GM18507 (cell line): Measurements from ENCODE around the gene CBLC.

ENCODE experiments used
- DNase-seq: peaks from one replicate; pipeline ENCODE4 v3.0.0; 2011; ENCODE audit warnings: low read depth; ENCODE audit not compliant: insufficient read length; ENCODE audit errors: extremely low spot score
- FAIRE-seq: peaks from 2 replicates; lab custom pipeline; 2011; peaks lifted over from hg19 to GRCh38; lab: Jason Lieb, UNC

The CBLC gene

DNA sequence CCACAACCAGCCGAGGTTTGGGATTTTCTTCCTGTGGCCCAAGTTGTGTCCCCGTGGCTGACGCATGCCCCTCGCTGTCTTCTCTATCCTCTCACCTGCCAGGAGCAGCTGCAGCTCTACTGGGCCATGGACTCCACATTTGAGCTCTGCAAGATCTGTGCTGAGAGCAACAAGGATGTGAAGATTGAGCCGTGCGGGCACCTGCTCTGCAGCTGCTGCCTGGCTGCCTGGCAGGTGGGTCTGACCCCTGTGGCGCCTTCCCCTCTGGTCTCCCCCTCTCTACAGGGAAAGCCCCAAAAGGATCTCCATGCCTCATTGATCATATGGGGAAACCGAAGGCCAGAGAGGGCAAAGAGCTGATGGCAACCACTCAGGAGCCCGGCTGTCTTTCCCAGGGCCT lies 14.6 kb downstream of the CBLC start:
- FAIRE-seq, result no peak
- no peak for DNase-seq

DNA sequence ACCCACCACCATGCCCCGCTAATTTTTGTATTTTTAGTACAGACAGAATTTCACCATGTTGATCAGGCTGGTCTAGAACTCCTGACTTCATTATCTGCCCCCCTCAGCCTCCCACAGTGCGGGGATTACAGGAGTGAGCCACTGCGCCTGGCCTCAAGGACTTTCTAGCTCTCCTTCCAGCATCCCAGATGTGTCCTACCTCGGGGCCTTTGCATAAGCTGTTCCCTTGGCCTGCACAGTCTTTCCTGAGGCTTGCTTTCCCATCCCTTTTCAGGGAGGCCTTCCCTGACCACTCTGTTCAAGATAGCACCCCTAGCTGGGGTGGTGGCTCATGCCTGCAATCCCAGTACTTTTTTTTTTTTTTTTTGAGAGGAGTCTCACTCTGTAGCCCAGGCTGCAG lies 16.9 kb downstream of the CBLC start:
- FAIRE-seq, result no peak
- no peak for DNase-seq

DNA sequence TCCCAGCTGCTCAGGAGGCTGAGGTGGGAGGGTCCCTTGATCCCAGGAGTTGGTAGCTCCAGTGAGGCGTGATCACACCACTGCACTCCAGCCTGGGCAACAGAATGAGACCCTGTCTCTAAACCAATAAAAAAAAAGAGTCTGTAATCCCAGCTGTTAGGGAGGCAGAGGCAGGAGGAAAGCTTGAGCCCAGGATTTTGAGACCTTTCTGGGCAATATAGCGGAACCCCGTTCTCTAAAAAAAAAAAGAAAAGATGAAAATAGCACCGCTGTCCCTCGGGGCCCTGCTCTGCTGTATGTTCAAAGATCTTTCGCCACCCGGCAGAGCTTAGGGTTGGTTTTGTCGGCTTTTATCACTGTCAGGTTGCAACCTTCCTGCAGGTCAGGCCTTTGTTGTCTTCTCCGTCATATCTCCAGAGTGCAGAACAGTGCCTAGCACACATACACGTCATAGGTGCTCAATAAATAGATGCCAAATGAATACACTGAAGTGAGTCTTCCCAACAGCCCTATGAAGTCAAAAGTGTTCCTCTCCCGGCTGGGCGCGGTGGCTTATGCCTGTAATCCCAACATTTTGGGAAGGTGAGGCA lies 17.8 kb downstream of the CBLC start:
- FAIRE-seq (no peak), DNase-seq (no peak)

DNA sequence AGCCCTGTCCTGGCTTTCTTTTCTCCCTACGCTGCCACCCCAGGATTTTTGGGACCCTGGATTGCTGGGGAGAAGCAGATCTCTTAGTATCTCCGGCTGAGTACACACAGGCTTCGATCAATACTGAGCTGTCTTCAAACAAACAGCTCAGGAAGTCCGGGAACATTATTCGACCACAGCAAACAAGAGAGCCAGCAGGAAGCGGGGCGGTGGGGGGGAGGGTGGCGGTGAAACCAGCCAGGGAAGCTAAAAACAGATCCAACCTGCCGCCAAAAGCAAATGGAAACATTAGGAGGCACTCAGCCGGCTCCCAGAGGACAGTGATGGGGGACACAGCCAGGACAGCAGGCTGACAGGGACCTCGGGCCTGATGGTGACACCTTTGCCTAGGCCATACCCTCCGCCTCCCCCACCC lies 19.0 kb downstream of the CBLC start:
- FAIRE-seq (no peak), DNase-seq (no peak)

DNA sequence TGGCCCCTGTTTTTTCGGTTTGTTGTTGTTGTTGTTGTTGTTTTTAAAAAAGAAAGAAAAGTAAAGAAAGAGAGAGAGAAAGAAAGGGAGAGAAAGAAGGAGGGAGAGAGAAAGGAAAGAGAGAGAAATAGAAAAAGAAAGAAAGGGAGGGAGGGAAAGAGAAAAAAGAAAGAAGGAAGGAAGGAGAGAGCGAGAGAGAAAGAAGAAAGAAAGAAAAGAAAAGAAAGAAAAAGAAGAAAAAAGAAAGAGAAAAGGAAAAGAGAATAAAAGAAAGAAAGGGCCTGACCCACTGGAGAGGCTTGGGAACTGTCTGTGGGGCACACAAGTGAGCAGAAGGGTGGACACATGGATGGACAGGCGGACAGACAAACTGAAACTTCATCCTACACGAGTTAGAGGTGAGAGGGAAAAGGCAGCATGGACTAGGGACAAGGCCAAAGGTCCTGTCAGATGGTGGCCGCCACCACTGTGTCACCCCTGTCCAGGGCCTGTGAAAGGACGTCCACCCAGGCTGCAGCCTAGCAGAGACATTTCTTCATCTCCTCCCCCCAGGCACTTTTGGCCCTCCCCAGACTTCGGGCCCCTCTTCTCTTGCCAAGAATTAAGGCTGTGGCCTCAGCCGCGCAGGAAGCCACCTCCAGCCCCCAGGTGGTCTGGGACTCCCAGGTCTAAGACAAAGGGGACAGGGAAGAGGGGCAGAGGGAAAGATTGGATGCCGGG lies 22.1 kb downstream of the CBLC start:
- no peak for DNase-seq
- no peak for FAIRE-seq

DNA sequence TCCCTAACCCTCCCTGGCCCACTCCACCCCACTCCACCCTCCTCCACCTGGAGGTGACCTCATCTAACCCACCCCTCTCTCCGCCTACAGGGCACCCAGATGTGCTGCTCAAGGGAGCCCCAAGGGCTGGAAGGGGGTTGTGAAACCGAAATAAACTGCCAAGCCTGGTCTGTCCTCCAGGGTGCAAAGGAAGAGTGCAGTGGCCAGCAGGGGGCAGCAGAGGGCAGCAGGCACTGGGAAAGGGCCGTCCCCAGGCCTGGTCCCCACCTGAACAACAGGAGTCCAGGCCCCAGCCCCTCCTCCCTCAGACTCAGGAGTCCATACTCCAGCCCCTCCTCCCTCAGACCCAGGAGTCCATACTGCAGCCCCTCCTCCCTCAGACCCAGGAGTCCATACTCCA lies 22.8 kb downstream of the CBLC start:
- peak; percentile 80 for DNase-seq
- FAIRE-seq, result peak; percentile 93

DNA sequence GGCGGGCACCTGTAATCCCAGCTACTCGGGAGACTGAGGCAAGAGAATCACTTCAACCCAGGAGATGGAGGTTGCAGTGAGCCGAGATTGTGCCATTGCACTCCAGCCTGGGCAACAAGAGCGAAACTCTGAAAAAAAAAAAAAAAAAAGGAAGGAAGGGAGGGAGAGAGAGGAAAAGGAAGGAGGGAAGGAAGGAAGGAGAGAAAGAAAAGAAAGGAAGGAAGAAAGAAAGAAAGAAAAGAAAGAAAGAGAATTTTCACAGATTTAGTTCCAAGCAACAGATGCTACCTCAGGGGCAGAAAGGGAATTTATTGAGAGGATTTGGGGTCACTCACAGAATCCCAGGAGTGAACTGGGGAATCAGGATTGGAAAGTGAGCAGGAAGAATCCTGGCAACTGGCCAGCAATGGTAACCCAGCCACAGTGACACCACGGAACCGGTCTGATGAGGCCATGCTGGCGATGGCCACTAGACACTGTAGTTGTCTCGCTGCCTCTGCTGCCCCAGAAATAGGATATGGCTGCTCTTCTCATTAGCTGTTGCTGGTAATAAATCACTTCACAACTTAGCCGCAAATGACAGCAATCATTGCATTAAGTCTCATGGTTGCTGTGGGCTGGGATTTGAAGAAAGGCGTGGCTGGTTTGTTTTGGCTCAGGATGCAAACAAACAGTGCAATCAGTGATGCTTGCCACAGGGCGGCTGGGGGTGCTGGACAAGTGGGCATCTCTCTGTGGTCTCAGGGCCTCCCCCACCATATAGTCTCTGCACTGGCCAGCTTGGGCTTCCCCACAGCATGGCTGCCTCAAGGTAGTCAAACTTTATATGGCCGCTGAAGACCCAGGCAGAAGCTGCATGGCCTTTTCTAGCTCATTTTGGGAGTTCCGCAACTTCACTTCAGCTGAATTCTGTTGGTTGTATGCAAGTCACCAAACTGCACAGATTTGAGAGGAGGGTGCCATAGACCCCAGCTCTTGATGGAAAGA lies 26.0 kb downstream of the CBLC start:
- DNase-seq (no peak), FAIRE-seq (no peak)

DNA sequence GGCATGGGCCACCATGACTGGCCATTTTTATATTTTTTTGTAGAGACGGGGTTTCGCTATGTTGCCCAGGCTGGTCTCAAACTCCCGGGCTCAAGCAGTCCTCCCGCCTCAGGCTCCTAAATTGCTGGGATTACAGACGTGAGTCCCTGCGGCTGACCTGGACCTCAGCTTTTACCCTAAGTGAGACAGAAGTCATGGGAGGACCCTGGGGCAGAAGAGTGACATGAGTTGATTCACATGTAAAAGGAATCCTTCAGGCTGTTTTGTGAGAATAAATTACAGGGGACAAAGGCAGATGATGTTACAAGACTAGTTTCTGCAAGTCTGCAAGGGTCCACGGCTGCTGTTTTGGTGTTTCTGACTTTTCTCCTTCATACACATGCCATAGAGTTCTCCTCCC lies 28.6 kb downstream of the CBLC start:
- DNase-seq, result no peak
- no peak for FAIRE-seq

DNA sequence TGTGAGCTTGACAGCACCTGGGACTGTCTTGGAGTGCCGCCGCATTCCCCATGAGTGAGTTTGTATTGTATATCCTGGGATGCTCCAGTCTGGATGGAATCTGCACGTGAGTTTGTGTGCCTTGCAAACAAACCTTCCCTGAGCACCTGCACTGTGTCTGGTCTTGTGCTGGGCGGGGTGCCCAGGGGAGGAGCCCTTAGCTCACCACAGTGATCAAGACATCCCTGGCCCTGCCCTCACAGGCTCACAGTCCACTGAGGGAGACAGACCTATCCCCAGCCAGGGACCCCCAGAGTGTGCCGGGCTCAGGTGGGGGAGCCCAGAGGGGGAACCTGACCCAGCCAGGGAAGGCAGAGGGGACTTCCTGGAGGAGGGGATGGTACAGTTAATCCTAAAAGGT lies 29.5 kb downstream of the CBLC start:
- FAIRE-seq (no peak), DNase-seq (no peak)

DNA sequence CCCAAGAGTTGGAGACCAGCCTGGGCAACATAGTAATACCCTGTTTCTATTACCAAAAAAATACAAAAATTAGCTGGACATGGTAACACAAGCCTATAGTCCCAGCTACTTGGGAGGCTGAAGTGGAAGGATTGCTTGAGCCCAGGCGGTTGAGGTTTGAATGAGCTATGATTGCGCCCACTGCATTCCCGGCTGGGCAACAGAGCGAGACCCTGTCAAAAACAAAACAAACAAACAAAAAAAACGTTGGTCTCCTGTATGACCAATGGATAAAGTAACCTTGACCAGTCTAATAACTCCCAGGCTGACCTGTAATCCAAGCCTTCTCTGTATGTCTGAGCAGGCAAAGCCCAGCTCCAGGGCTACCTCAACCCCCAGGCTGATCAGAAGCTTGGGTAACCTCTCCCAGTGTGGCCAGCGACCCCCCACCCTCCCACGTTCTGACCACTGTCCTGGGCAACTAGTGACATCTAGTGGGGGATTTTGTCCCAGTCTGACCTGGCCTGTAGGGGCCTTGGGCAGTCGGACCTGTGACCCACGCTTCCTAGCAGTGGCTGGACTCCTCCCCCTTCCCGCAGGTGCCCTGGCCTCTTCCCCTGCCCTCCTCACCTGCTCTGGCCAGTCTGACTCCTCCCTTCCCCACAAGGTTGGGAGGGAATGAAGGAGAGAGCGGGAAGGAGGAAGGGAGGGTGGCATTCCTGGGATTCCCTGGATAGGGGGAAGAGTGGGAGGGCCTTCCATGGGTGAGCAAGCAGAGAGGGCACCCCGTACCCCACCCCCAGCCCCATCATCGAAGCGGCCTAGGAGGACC lies 30.2 kb downstream of the CBLC start:
- no peak for FAIRE-seq
- DNase-seq, result no peak

DNA sequence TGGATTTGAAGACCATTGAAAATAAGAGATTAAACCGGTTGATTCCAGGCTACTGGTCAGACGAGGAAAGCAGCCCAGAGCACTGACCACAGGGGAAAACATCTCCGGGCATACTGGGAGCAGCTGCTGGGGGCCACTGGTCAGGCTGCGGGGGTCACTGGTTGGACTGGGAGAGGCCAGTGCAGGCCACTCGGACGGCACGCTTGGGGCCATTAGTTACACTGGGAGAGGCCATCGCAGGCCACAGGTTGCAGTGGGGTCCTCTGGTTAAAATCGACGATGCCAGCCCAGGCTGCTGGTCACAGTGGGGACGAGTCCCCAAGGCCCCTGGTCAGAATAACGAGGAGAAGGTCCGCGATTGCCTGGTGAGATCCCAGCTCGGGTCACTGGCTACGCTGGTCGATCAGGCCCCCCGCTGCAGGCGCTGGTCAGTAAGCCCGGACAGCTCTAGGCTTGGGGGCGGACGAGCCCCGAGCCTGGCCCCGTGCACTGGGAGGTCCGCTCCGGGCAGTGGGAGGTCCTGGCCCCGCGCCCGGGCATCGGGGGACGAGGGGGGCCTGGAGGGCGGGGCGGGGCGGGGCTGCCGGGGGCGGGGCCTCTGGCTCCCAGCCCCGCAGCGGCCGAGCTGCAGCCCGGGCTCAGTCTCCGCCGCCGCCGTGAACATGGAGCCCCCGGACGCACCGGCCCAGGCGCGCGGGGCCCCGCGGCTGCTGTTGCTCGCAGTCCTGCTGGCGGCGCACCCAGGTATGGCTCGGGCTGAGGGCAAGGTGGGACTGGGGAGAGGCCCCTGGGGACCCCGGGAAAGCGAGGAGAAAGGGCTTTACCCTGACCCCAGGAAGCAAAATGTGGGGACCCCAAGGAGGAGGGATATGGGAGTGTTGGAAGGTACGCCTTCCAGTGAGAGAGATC lies 31.0 kb downstream of the CBLC start, which contains the start of gene BCAM:
Gene BCAM (plus strand): TSS at position 641 of the 909 bp plus-strand sequence. CDS start 22 bp downstream, at position 663.
- FAIRE-seq (no peak), DNase-seq (no peak)

DNA sequence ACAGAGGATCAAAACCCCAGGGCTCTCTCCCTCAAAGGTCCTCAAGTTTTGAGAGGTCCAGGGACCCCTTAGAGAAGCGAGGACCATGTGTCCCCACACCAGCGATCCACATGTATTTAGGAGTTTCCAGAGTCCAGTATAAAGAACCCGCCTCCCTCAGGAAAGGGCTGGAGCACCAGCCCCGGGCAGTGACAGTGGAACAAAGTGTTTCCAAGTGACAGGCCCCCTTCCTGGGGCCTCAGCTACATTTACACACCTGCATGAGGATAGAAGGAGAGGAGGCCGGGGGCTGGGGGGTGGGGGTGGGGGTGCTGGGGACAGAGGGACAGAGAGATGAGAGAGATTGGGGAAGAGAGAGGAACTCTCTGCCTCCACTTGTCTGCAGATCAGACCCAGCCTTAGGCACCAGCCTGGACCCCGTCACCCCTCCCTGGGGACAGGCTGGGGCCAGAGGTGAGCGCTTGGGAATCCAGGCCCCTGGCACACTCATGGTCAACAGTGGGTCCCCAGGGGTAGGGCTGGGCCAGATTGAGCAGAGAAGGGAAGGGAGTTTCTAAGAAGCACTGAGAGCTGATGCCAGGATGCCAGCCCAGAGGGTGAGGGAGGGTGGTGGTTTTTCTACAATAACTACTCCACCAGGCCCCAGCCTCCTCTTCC lies 32.0 kb downstream of the CBLC start:
- DNase-seq (no peak), FAIRE-seq (no peak)

DNA sequence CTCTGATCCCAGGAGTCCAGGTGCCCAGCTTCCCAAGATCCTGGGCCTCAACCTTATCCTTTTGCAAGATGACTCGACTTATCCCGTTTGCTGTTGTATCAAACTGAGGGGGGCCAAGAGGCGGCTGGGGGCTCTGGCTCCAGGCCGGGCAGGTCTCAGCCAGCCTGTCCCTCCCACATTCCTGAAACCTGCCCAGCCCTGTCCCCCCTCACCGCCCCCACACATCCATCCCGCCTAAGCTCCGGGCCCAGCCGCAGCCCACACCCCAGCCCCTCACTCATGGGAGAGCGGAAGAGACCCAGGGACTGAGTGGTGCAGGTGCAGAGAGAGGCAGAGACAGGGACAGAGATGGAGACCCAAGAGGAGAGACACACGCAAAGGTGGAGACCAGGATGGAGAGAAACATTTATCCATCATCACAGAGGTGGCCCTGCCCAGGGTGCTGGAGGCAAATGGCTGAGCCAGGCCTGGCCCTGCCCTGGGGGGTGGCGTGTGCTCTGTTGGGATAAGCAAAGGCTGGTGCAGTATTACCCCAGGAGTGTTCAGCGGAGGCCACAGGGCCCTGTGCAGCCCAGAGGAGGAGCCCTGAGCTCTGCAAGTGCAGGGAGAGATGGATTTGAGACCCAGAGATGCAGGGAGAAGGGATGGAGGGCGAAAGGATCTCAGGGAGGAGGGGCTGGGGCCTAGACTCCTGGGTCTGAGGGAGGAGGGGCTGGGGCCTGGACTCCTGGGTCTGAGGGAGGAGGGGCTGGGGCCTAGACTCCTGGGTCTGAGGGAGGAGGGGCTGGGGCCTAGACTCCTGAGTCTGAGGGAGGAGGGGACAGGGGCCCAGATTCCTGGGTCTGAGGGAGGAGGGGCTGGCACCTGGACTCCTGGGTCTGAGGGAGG lies 32.8 kb downstream of the CBLC start:
- FAIRE-seq (no peak), DNase-seq (no peak)

DNA sequence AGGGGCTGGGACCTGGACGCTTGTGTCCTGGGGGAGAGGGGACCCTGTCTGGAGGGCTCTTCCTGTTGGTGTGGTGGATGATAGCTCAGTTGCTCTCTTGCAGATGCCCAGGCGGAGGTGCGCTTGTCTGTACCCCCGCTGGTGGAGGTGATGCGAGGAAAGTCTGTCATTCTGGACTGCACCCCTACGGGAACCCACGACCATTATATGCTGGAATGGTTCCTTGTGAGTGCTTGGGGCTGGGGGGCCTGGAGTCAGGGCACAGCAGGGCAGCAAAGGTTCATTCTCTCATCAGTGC lies 33.4 kb downstream of the CBLC start:
- FAIRE-seq (no peak), DNase-seq (no peak)

DNA sequence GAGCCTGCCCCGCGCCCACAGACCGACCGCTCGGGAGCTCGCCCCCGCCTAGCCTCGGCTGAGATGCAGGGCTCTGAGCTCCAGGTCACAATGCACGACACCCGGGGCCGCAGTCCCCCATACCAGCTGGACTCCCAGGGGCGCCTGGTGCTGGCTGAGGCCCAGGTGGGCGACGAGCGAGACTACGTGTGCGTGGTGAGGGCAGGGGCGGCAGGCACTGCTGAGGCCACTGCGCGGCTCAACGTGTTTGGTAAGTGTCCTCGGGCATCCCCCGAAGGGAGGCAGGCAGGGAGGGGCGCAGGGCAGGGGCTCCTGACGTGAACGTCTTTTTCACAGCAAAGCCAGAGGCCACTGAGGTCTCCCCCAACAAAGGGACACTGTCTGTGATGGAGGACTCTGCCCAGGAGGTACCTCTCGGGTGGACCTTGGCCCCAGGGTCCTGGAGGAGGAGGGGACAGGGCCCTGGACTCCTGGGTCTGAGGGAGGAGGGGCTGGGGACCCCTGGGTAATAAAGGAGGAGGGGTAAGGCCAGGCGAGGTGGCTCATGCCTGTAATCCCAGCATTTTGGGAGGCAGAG lies 34.5 kb downstream of the CBLC start:
- DNase-seq, result no peak
- no peak for FAIRE-seq

DNA sequence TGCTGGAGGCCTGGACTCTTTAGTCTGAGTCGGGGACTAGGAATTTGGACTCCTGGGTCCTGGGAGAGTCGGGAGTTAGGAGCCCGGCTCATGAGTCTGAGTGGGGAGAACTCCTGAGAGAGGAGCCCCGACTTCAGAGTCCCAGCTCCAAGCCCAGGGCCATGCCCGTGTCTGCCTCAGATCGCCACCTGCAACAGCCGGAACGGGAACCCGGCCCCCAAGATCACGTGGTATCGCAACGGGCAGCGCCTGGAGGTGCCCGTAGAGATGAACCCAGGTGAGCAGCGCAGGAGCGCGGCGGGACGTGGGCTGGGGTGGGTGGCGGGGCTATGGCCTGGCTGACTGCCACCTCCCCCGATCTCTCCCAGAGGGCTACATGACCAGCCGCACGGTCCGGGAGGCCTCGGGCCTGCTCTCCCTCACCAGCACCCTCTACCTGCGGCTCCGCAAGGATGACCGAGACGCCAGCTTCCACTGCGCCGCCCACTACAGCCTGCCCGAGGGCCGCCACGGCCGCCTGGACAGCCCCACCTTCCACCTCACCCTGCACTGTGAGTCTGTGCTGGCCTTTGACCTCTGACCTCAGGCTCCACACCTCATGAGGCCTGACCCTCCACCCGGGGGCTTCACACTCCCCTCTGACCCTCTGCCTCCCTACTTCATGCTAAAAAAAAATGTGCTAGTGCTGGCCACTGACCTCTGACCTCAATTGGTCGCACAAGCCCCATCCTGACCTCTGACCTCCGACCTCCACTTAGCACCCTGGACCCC lies 35.6 kb downstream of the CBLC start:
- no peak for FAIRE-seq
- no peak for DNase-seq
